Measurements from ENCODE around the gene IFITM10.

The IFITM10 gene

DNA sequence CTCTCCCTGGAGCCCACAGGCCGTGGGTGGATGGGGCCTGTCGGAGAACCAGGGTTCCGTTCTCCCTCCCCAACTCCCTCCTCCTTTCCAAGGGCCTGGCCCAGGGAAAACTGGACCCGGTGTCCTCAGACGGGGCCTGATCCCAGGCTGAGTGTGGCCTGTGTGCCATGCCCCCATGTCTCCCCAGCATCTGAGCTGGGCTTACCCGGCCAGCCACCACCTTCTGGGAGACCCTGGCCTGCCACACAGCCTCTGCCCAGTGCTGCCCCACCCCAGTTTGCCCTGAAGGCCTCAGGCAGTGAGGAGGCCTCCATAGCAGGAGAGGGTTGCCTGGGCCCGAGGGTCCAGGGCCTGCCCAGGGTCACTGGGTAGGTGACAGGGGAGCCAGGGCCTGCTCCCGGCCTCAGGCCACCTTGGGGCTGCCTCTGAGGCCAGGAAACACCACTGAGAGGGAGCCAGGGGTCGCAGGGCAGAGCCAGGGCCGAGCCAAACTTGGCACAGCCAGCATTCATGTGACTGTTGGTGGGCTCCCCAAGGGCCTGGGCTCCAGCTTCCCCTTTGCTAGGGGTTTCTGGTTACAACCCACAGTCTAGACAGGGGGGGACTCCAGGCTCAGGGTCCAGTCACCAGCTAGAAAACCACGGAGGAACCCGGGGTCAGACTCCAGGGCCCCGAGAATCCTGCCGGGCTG, 590 bp upstream of the IFITM10 start:
- no peak for DNase-seq

DNA sequence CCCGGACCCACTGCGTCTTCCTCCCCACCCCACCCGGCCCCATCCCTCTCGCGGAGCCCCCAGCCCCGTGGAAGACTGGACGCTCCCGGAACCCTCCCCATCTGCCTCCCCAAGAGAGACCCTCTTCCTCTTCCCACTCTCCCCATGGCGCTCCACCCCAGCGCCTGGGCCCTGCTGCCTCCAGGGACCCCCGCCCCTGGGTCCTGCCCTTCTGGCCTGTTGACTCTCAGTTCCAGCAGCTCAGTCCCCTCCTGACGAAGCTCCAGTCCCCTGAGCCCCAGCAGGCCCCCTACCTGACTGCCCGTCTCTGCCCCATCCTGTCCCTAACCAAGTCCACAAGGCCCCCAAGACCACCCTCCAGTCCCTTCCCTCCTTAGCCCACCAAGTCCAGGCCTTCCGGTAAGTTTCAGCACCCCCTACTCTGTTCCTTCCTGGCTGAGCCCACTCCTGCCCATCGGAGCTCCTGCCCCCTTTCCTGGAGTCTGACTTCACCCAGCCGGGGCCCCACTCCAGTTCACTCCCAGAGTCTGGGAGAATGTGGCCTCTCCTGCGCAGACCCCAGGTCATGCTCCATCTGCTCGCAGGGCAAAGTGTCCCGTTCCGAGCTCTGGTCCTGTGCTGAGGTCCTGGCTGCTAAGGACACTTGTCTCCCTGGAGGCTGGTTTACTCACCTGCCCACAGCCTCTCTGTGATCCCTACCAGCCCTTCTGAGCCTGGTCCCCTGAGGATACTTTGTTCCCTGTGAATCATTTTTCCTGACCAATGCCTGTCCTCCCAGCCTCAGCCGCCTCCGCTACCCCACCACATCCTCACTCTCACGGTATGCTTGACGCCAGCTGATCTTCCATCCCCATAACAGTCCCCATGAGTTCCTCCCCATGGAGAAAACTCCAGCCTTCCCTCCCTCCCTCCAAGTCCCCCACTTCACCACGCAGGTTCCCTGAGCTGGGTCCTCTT, 722 bp downstream of the IFITM10 start:
- peak; percentile 37 for DNase-seq

DNA sequence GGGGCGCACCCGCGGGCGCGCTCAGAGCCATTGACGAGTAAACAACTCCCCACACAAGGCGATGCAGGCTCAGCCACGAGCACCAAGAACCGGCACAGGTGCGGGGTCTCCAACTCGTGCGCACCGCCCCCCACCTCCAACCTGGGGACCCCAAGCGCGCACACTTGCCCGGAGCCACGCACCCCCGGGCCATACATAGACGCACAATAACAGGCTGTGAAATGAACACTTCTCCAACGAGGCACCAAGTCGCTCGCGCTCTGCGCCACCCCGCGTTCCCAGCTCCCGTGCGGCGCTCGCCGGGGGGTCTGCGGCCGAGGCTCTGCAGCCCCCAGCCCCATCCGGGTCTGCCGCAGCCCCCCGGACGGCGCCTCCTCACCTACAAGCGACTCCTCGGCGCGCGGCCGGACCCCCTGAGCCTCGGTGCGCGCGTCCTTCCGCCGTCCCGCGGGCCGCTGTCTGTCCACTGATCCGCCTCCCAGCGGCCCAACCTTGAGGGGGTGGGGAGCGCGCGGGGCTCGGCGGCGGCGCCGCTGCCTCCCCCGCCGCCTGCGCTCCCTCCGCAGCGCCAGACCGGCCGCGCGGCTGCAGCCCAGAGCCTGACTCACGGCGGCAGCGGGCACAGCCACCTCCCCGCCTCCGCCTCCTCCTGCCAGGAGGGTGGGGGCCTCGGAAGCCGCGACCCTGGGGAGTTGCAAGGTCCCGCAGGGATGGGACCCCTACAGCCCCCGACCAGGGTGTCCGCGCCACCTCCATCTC, 1.6 kb downstream of the IFITM10 start:
- peak; percentile 26 for DNase-seq

DNA sequence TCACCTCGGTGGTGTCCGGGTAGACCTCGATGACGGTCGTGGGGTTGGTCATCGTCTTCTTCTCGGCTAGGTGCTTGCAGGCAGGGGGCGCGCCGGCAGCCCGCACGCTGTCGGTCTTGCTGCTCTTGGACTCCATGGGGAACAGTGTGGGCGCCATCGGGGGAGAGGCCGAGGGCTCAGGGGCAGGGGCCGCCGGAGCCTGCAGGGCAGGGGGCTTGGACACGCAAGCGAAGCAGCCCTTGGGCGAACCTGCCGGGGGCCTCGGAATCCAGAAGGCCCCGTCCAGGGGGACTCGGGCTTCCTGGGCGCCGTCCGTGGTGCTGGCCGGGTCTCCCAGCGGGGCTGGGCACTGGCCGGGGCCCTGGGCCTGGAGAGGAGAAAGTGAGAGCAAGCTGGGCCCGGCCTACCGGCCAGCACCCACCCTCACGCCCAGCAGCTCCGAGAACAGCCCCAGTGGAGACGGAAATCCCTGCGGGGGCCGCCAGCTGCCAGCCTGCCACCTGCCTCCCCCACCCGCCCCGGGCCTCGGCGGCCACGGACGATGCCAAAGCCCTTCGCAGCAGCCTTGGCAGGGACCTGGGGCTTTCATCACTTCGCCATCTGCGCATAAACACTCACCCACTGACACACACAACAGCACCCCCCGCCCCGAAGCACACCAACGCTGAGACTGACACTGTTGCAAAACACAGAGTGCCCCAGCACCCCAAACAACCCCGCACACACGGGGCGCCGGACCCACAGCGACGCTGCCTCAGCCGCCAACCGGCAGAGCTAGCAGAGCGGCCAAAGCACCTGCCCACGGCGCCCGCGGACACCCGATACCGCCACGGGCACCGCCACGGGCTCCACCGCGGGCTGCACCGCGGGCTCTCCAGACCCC, 2.4 kb downstream of the IFITM10 start:
- no peak for DNase-seq

DNA sequence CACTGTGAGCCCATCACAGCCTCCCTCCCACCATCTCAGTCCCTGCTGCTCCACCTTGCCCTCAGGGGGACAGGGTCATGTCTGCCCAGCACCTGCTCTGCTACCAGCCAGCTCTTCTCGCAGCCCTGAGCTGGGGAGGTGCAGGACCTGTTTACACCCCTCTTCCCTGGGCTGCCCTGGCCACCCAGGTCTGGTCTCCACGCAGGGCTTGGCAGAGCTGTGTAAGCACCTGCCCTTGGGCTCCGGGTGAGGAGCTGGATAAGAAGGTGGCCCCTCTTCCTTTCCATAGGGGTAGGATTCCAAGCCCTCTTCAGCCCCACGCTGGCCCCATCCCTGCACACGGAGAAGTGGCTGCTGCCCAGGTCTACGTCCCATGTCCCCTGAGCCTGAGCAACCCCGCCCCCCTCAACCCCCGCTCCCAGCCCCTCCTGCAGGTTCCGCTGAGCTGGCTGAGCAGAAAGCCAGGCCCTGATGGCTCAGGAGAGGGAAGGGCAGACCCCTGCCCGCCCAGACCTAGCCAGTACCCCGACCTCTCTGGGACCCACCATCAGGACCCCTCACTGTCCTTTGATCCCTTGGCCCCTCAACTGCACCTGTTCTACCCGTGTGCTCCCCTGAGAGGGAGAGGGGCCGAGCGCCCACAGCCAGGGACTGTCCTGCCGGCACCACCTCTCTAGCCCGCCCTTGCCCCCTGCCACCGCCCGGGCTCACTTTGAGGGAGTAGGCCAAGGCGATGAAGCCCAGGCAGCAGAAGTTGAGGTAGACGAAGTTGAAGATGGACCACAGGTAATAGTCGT, 3.2 kb downstream of the IFITM10 start:
- DNase-seq = no peak

DNA sequence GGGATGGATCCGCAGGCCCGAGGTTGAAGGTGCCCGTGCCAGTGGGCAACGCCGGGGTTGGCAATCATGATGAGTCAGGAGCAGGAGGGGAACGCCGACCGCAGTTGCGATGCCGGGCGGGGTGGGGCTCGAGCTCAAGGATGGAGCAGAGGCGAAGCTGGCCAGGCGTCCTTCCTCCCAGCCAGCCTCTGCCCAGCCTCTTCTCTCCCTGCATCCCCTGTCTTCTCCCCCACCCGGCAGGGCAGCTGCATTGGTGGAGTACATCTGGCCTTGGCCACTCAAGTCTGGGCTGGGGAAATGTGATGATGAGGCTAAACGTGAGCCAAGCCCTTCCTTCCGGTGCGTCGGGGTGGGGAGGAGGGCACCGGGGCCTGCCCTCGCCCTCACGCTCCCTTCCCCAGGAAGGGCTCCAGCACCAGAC, 3.9 kb downstream of the IFITM10 start:
- DNase-seq = no peak

DNA sequence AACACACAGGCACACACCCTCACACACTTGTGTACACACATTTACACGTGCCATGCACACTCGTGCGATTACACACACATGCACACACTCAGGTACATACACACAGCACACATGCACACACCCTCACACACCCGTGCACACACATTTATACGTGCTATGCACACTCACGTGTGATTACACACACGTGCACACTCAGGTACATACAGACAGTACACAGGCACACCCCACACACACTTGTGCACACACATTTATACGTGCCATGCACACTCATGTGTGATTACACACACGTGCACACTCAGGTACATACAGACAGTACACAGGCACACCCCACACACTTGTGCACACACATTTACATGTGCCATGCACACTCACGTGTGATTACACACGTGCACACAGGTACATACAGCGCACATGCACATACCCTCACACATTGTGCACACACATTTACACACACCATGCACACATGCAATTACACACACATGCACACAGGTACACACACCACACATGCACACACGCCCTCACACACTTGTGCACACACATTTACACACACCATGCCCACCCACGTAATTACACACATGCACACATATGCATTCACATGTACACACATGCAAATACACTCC, 4.6 kb downstream of the IFITM10 start:
- DNase-seq = no peak

DNA sequence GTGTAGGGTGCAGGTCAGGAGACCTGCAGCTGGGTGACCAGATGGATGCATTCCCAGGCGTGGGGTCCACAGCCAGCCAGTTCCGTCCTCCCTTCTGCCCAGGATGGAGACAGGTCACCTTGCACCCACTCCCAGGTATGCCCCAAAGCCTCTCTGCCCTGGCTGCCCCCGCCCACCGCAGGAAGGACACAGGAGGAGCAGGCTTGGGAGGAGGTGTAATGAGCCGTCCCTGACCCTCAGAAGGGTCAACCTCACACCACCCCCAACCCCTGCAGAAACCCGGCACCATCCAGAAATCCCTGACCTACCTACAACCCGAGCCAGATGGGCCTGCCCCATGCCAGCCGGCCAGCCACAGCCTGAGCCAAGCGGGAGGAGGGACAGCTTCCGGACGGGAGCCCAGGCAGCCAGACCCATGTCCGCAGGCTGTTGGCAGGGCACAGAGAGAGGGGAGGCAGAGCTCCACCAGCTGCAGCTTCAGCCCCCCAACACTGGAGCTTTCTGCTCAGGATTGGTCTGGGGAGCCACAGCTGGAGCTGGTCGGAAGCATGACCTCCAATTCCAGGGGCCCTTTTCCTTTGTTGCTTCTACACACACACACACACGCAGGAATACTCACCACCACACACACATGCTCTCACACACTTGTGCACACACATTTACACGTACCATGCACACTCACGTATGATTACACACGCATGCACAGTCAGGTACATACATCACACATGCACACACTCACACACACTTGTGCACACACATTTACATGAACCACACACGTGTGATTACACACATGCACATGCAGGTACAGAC, 5.3 kb downstream of the IFITM10 start:
- DNase-seq = no peak

DNA sequence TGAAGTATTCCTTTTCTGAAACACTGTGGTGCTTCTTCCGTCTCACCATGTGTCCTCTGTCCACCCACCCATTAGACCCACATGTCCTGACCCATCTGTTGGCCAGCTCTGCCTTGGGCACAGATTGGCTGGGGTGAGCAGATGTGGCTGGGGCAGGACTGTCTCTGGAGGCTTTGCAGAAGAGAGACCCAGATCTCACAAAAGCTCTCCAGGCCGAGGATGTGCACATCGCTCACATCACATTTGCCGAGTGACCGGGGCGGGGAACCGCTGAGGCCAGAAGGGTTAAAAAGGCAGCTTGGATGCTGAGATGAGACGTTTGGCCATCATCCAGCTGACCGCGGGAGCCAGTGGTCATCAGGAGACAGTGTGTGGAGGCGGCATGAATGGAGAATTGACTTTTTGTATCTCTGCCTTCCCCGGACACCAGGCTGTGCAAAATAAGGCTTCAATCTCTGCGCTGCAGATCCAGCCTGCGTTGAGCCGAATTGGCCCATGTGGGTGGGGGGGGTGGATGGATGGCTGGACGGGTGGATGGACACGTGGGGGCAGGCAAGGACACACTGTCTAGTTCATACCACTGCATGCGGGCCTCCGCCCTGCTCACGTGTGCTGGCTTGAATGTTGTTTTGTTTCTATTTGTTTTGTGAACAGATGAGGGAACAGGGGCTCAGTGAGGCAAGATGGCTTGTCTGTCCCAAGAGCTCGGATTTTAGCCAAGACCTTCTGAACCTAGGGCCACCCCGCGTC, 6.1 kb downstream of the IFITM10 start:
- DNase-seq = no peak

DNA sequence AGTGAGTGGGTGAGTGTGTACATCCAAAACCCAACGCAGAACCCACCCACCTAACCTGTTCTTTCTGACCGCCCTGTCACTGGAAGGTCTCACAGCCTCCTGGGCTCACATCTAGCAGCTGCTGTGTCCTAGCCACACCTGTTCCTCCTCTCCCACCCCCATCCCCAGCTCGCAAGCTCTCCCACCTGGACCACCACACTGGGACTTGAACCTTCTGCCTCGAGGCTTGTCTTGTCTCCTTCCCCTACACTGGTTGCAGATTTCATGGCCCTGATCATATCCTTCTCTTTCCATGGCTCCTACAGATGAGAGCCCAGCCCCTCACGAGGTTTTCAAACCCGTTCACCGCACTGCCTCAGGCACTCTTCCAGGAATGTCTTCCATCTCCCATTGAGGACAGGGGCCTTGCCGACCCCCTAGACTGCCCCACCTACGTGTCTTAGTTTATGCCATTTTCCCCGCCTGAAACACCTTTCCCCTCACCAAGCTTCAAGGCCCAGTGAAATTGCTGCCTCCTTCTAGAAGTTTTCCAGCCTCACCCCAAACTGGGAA, 6.7 kb downstream of the IFITM10 start:
- no peak for DNase-seq

DNA sequence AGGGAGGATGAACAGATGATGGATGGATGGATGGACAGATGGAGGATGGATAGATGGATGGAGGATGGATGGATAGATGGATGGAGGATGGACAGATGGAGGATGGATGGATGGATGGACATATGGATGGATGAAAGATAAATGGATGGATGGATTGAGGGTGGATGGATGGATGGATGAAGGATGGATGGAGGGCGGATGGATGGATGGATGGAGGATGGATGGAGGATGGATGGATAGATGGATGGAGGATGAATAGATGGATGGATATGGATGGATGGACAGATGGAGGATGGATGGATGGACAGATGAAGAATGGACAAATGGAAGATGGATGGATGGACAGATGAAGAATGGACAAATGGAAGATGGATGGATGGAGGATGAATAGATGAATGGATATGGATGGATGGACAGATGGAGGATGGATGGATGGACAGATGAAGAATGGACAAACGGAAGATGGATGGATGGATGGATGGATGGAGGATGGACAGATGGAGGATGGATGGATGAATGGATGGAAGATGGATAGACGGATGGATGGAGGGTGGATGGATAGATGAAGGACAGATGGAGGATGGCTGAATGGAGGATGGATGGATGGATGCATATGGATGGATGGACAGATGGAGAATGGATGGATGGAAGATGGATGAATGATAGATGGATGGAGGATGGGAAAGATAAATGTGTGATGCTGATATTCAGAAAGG, 7.4 kb downstream of the IFITM10 start:
- no peak for DNase-seq

DNA sequence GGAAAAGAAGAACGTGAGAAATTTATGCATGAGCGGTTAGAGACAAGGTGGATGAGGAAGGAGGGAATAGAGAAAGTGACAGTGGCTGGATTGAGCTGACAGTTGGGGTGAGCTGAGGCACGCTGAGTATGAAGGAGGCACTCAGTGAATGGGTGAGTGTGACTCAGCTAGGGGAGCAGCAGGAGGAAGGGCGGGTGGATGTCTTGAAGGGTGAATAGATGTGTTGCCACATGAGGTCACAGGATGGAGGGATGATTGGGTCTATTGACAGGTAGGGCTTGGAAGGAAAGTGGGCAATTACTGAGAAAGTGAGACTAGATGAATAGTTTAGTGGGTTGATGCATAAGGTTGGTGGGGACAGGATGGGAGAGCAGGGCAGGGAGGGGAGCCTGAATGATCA, 8.0 kb downstream of the IFITM10 start:
- no peak for DNase-seq

DNA sequence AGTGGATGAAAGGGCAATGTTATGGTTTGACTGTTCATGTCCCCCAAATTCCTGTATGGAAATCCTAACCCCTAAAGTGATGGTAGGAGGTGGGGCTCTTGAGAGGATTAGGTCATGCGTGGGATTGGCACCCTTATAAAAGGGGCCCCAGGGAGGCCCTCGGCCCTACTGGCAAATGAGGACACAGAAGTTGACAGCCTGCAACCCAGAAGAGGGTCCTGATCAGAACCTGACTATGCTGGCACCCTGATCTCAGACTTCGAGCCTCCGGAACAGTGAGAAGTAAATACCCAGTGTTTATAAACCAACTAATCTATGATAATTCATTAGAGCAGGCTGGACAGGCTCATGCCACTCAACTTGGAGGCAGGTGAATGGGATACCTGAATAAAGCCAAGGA, 8.7 kb downstream of the IFITM10 start:
- DNase-seq = no peak

DNA sequence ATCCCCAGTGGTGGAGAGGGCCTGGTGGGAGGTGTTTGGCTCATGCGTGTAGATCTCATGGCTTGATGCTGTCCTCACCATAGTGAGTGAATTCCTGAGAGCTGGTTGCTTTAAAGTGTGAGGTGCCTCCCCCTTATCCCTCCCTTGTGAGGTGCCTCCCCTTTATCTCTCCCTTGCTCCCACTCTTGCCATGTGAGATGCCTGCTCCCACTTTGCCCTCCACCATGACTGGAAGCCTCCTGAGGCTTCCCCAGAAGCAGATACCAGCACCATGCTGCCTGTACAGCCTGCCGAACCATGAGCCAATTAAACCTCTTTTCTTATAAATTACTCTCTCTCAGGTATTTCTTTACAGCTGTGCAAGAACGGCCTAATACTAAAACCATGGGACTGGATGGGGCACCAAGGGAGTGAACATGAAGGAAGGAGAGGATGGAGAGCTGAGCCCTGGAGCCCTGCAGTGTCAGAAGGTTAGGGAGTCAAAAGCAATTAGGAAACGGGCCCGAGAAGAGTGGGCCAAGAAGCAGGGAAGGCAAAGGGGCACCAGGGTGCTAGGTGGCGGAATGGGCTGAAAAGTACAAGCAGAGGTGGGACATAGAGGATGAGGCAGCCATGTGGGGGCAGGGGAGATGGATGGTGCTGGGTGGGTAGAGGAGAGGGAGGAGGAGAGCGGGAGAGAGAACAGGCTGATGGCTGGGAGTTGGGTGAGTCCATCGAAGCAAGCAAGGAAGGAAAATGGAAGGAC, 9.4 kb downstream of the IFITM10 start:
- no peak for DNase-seq

DNA sequence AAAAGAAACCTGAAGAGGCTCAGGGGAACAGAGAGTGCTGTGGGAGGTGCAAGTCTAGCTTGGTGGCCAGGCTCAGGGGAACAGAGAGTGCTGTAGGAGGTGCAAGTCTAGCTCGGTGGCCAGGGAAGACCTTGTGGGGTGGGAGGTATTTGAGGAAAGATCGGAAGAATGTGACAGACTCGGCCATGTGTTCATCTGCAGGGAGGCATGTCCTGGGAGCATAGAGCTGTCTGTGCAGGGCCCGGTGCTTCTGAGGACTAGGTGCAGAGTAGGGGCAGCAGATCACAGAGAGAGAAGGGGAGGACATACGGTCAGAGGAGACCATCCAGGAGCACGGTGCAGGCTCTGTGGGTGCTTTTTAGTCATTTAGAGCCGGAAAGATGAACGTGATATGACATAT, 10.8 kb downstream of the IFITM10 start:
- DNase-seq = no peak

DNA sequence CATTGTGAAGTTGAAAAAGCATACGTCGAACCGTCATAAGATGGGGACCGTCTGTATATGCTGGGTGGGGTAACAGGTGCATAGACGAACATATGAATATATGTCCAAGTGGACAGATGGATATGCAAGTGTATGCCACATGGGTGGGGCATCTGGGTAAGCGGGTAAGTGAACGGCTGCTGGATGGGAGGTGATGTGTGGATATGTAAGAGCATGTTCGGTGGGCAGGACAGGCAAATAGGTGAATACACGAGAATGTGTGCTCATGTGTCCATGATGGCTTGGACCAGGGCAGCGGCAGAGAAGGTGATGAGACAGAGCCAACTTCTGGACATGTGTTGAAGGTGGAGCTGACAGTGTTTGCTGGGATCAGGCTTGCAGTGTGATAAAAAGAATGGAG, 12.0 kb downstream of the IFITM10 start:
- DNase-seq = no peak

DNA sequence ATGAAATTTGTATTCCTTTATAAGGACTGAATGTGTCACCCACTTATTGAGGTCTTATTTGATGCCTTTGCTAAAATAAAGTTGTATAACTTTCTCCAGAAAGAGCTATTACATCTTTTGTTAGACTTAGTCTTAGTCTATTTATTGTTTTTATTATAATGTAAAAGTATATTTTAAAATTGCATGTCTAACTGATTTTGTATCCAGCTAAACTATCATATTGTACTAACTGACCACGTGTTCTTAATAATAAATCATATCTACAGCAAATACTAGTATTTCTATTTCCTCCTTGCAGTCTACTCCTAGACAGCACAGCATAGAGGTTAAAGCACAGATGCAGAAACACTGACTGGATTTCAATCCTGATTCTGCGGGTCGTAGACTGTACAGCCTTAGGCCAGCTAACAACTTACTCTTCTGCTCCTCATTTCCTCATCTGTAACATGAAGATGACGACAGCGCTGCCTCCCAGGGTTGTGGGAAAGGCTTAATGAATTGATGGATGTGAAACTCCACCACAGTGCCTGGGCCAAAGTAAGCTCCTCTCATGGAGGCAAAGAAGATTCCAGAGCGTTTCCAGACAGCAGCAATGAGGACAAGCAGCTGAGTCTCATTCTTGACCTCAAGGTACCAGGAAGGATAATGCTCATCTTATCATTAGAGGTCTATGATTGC, 13.2 kb downstream of the IFITM10 start:
- no peak for DNase-seq
